Gastrocnemius medialis (tissue), 4 donors: Measurements from ENCODE around the gene SLC52A1. TPM values are rescaled to one million over a fixed set of nuclear protein-coding genes. Genes with fewer than 3 reads are reported as not detected.

Experiments
- ATAC-seq, 2 donors: fragments of 150-250 bp; one replicate each; pipeline ENCODE4 v1.9.1; 2016
- DNase-seq, 2 donors: peaks; one replicate each; pipeline ENCODE4 v3.0.0-alpha.2; 2019
- H3K27ac ChIP-seq, 4 donors: fragments of 200-600 bp; sonication (generic); 1 replicate in 1 of 4; 2 replicates in 3 of 4; pipeline ENCODE4 v1.5.1; 2016 to 2018; ENCODE audit warnings: mild to moderate bottlenecking in 2 of 4, moderate library complexity in 1 of 4
- H3K27me3 ChIP-seq, 3 donors: fragments of 200-600 bp; sonication (generic) in 2 of 3; 1 replicate in 1 of 3; 2 replicates in 2 of 3; pipeline versions ENCODE4 v1.5.1 to v1.6.0; 2016 to 2019; ENCODE audit warnings: mild to moderate bottlenecking in 1 of 3, moderate library complexity in 1 of 3
- H3K36me3 ChIP-seq, 2 donors: fragments of 200-600 bp; sonication (generic) in 1 of 2; one replicate each; pipeline ENCODE4 v1.5.1; 2017 to 2018
- H3K4me1 ChIP-seq, 2 donors: fragments of 200-600 bp; sonication (generic) in 1 of 2; one replicate each; pipeline ENCODE4 v1.5.1; 2016 to 2017; ENCODE audit warnings: mild to moderate bottlenecking in 2 of 2
- H3K4me3 ChIP-seq, 4 donors: fragments of 200-600 bp; sonication (generic) in 3 of 4; 1 replicate in 1 of 4; 2 replicates in 3 of 4; pipeline ENCODE4 v1.5.1; 2016 to 2019; ENCODE audit warnings: mild to moderate bottlenecking in 2 of 4
- H3K9me3 ChIP-seq, 3 donors: fragments of 200-600 bp; sonication (generic) in 2 of 3; 1 replicate in 1 of 3; 2 replicates in 2 of 3; pipeline ENCODE4 v1.5.1; 2016 to 2019
- POLR2A ChIP-seq, 2 donors: fragments of 450-650 bp; IDR thresholded peaks; one replicate each; pipeline ENCODE4 v1.6.1; 2017; ENCODE audit warnings: antibody characterized with exemption in 2 of 2, mild to moderate bottlenecking in 2 of 2, moderate library complexity in 2 of 2
- in situ Hi-C, 4 donors: fragments of 200-750 bp; cut with MboI; loops; one replicate each; pipeline versions ENCODE4 v1.15.0 to v1.8.0; 2017; ENCODE audit warnings: low sequenced_read_pairs in 4 of 4
- intact Hi-C: fragments of 100-400 bp; cut with DNase I; formaldehyde crosslinking; loops from one replicate; pipeline ENCODE4 v1.15.1; 2023; ENCODE audit warnings: low total_unique reads
- total RNA-seq, 4 donors: library from RNA; depleted of rRNA; stranded (reverse); fragments of >200 nt; gene quantifications; one replicate each; pipeline versions ENCODE4 v1.1.0 to v1.2.3, GENCODE V29; 2016
- TF ChIP-seq, protein P1 (sequence below), 5 experiments: fragments of 450-650 bp in 3 of 5; fragments of 200-600 bp in 2 of 5; sonication (generic) in 2 of 5; IDR thresholded peaks in 4 of 5; conservative IDR thresholded peaks in 1 of 5; 1 replicate in 4 of 5; 2 replicates in 1 of 5; pipeline ENCODE4 v1.5.1; 2016 to 2019; ENCODE audit warnings: antibody characterized with exemption in 5 of 5, mild to moderate bottlenecking in 3 of 5, moderate library complexity in 3 of 5

SLC52A1 gene
- total RNA-seq, 4 donors from 2014 or later = not detected

DNA sequence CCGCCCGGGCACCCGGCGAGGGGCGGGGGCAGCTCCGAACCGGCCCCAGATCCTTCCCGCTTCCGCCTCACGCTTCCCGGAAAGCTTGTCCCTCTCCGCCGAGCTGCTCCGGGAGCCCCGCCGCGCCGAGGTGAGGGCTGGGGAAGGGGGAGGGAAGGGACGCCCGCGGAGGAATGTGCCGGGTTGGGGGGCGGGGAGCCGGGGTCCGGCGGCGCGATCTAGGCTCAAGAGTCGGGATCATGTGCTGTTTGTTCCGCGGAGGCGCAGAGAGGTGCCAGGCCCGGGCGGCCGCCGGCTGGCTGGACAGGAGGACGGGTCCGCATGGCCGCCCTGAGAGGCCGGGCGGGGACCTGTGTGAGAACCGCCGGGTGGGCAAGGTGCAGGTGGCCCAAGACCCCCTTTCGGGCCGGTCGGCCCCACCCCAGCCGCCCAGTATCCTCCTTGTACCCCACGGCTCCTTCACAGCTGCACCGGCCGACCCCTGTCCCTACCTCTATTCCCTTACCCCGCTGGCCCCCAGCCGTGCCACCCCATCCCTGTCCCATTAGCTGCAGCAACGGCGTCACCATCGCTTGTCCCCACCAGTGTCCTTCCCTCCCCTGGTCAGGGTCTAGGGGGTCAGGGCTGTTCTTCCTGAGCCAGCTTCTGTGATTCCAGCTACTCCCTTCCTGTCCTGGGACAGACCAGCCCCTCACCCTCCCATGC lies 37.0 kb downstream of the SLC52A1 start:
- Histone ChIP-seq H3K27ac (peak overlapping the region; percentile 98 to 99 (median 99)), H3K4me1 (peaks cover 44 to 46% of the 10 kb centered on the region in 2 donors), H3K27me3 (no peaks in the 10 kb centered on the region), H3K4me3 (peak overlapping the region; percentile 80 to 99 (median 96)), H3K9me3 (no peaks in the 10 kb centered on the region), H3K36me3 (peaks cover 0 to 22% of the 10 kb centered on the region in 2 donors)
- ATAC-seq (peak; percentile 7 to 9), DNase-seq (peak; percentile 50 to 67)
- TF ChIP-seq POLR2A (IDR thresholded peaks at IDR 0.05) = peak; percentile 81 to 82
- TF ChIP-seq, protein P1, sequence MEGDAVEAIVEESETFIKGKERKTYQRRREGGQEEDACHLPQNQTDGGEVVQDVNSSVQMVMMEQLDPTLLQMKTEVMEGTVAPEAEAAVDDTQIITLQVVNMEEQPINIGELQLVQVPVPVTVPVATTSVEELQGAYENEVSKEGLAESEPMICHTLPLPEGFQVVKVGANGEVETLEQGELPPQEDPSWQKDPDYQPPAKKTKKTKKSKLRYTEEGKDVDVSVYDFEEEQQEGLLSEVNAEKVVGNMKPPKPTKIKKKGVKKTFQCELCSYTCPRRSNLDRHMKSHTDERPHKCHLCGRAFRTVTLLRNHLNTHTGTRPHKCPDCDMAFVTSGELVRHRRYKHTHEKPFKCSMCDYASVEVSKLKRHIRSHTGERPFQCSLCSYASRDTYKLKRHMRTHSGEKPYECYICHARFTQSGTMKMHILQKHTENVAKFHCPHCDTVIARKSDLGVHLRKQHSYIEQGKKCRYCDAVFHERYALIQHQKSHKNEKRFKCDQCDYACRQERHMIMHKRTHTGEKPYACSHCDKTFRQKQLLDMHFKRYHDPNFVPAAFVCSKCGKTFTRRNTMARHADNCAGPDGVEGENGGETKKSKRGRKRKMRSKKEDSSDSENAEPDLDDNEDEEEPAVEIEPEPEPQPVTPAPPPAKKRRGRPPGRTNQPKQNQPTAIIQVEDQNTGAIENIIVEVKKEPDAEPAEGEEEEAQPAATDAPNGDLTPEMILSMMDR (IDR thresholded peaks at IDR 0.05 in 4 of 5, conservative IDR thresholded peaks at IDR 0.05 in 1 of 5) = no peak
- in situ Hi-C loops (no loop called here), intact Hi-C loops (no loop called here)

DNA sequence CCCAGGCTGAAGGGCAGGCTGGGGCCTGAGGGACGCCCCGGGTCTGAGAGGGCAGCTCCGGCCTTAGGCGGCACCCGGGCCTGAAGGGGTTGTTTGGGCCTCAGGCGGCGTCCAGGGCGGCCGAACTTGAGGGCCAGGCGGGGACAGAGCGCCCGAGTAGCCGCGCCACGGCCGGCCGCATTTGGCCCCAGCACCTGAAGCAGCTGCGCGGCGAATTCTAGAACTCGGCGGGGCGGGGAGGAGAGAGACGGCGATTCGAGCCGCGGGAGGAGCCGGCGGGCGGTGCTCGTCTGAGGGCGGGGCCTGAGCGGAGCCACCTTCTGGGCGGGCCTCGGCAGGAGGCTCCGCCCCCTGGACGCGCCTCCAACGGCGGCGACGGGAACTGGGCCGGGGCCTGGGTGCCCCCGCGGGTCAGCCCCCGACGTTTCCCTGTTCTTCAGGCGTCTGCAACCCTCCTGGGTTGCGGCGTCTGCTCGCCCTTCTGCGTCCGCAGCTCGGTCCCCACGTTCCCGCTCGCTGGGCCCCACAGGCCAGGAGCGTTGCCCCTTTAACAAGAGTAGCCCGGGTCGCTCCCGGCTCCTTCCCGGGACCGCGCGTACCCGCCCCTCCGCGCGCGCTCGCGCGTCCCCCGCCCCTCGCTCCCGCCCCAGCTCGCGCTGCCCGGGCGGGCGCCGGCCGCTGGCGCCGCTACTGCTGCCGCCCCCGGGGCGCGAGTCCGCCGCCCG lies 37.8 kb downstream of the SLC52A1 start, which contains the start of the genes INCA1 and KIF1C:
INCA1 (minus strand) TSS at position 221 of the 725 bp plus-strand sequence. CDS start 3,085 bp downstream, outside the sequence.
KIF1C (plus strand) TSS at position 649 of the 725 bp plus-strand sequence. CDS start 2,297 bp downstream, outside the sequence.
- Histone ChIP-seq H3K4me1 (peaks cover 38 to 40% of the 10 kb centered on the region in 2 donors), H3K9me3 (no peaks in the 10 kb centered on the region), H3K27ac (peak within 1 kb of the TSS; percentile 98 to 99 (median 99)), H3K27me3 (no peaks in the 10 kb centered on the region), H3K4me3 (peak within 1 kb of the TSS; percentile 80 to 99 (median 96)), H3K36me3 (peaks cover 0 to 15% of the 10 kb centered on the region in 2 donors)
- TF ChIP-seq, protein P1 (IDR thresholded peaks at IDR 0.05 in 4 of 5, conservative IDR thresholded peaks at IDR 0.05 in 1 of 5) = peak in 2 of 5 experiments; percentile 37 to 47
- TF ChIP-seq POLR2A (IDR thresholded peaks at IDR 0.05) = peak; percentile 86 to 88
- intact Hi-C loops = loop anchor here (2.0 kb wide), 1 partner anchor 201 kb away; the partner anchor contains the start of gene PSMB6
- DNase-seq (peak; percentile 93 to 94), ATAC-seq (peak; percentile 62 to 68)
- in situ Hi-C loops = no loop called here

DNA sequence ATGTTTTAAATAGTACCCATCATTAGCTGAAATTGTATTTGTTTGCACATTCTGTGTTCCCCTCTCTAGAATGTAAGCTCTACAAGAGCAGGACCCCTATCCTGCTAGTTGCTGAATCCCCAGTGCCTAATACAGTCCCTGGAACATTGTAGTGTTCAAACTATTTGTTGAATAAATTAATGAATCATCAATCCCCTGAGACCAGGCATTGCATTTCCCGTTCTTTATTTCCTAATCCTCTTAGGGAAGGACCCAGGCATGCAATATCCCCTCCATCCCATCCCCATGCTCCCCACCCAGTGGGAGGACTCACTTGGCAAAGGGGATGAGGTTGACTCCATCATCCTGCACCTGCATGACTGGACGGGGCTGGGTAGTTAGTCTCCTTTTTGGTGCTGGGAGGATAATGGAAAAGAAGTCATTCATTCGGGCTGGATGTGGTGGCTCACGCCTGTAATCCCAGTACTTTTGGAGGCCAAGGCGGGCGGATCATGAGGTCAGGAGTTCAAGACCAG lies 41.1 kb downstream of the SLC52A1 start:
- no peak for DNase-seq
- H3K27me3 ChIP-seq = no peaks in the 10 kb centered on the region
- ATAC-seq = no peak
- intact Hi-C loops (no loop called here), in situ Hi-C loops (no loop called here)
- H3K9me3 ChIP-seq = no peaks in the 10 kb centered on the region
- TF ChIP-seq POLR2A (IDR thresholded peaks at IDR 0.05) = no peak
- TF ChIP-seq, protein P1 (IDR thresholded peaks at IDR 0.05 in 4 of 5, conservative IDR thresholded peaks at IDR 0.05 in 1 of 5) = no peak
- H3K4me1 ChIP-seq = peaks cover 8 to 10% of the 10 kb centered on the region in 2 donors
- H3K27ac ChIP-seq = no peak overlapping the region
- no peaks in the 10 kb centered on the region for H3K36me3 ChIP-seq
- no peak overlapping the region for H3K4me3 ChIP-seq

DNA sequence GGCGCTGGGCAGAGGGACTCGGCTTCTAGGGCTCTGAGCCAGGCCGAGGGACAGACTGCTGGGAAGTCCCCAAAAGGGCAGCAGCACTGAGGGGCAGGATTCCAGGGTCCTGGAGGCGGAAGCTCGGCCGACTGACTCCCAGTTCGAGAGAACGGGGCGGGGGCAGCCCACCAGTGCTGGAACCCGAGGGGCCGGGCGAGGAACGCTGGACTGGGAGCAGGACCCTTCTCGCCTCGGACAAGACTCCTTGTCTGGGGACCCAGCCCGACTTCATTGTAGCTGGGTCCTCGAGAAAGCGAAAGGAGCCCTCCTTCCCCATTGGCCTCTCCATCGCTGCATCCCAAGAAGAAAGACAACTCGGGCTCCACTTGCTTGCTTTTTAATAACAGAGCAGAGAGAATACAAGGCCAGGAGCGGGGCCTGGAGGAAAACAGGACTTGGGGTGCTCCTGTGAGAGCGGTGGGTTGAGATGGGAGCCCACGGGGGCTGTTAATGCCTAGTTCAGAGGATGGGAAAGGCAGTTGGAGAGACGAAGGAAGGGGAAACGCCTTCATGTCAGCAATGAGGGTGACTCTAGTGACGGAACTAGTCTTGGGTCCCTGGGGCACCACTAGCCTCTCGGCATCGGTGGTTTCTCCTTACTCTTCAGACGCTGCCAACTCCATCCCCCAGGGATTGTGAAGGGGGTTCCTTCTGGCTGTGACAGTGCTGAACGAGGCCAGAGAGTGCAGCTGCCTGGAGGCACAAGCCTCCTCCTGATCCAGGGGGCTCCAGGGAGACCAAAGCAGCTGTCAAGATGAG lies 47.3 kb downstream of the SLC52A1 start:
- in situ Hi-C loops (loop anchor here (5.0 to 10.0 kb wide), 3 partner anchors 73 to 77 kb away; no protein-coding TSS in a partner anchor), intact Hi-C loops (loop anchor here (1.0 to 2.0 kb wide), 3 partner anchors 21 to 79 kb away; partner anchors contain the start of genes RNF167, SLC25A11 and SPAG7)
- Histone ChIP-seq H3K4me3 (peak overlapping the region; percentile 76 to 100 (median 94)), H3K4me1 (peaks cover 17 to 20% of the 10 kb centered on the region in 2 donors), H3K36me3 (peaks cover 0 to 14% of the 10 kb centered on the region in 2 donors), H3K9me3 (no peaks in the 10 kb centered on the region), H3K27ac (peak overlapping the region; percentile 88 to 98 (median 96)), H3K27me3 (no peaks in the 10 kb centered on the region)
- DNase-seq = peak in 1 of 2 donors; percentile 31
- peak in 1 of 2 donors; percentile 27 for TF ChIP-seq POLR2A (IDR thresholded peaks at IDR 0.05)
- TF ChIP-seq, protein P1 (IDR thresholded peaks at IDR 0.05 in 4 of 5, conservative IDR thresholded peaks at IDR 0.05 in 1 of 5) = no peak
- peak in 1 of 2 donors; percentile 40 for ATAC-seq
